Adrenal gland (tissue), 5 donors: ENCODE results near the gene PTPN18.

Experiments
- CTCF ChIP-seq, 6 experiments: fragments of 450-650 bp in 4 of 6; fragments of 200-600 bp in 2 of 6; sonication (generic) in 1 of 6; IDR thresholded peaks; 1 replicate in 5 of 6; 2 replicates in 1 of 6; pipeline versions ENCODE4 v1.5.1 to v1.8.0; 2016 to 2021; ENCODE audit warnings: antibody characterized with exemption in 6 of 6, mild to moderate bottlenecking in 2 of 6, moderate library complexity in 1 of 6
- POLR2A ChIP-seq, 2 donors: fragments of 450-650 bp; IDR thresholded peaks; one replicate each; pipeline ENCODE4 v1.6.1; 2017; ENCODE audit warnings: antibody characterized with exemption in 2 of 2, mild to moderate bottlenecking in 2 of 2, moderate library complexity in 1 of 2
- donor health status: DM: no; HTN: no; CAD: no.

- TF ChIP-seq POLR2A (IDR thresholded peaks at IDR 0.05) (no peak), CTCF (IDR thresholded peaks at IDR 0.05) (no peak)
Observed at GRCh38 chr2:130316596-130316995, 39.3 kb upstream of the PTPN18 start.
